Stimulated activated CD4-positive, alpha-beta T cell treated with anti-CD3 and anti-CD28 coated beads, Interleukin-2, amount 100 ng/mL, for 4 hours (primary cell): ENCODE data around the gene GADD45A.
"Not testable (repeated sequence)": the region's sequence is repeated elsewhere in the genome, so short reads cannot be mapped to it uniquely, and the experiment has no call there.

Experiments used
- DNase-seq: peaks from one replicate; pipeline ENCODE4 v3.0.0-alpha.2; 2020; ENCODE audit warnings: low read depth

The GADD45A gene, protein sequence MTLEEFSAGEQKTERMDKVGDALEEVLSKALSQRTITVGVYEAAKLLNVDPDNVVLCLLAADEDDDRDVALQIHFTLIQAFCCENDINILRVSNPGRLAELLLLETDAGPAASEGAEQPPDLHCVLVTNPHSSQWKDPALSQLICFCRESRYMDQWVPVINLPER

GRCh38 chr1:67685067-67685557, at the start of gene GADD45A:
GADD45A (plus strand) TSS chr1:67685201; CDS start chr1:67685495, 294 bp downstream.
- peak; percentile 89 for DNase-seq

- no peak for DNase-seq
Observed at GRCh38 chr1:67636146-67636545, 48.9 kb upstream of the GADD45A start.

DNA sequence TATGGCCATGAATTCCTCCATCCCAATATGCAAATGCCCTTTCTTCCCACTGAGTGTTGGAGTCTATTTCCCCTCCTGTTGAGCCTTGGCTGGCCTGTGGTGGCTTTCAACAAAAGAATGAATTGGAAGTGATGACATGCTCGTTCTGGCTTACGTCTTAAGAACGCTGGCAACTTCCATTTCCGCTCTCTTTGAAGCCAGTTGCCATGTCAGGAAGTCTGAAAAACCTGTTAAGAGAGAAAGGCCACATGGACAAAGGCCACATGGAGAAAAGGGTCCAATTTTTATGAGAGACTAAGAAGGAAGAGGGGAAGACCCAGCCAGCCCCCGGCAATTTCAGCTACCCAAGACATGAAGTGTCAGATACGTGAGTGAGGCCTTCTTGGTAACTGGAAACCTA, 45.6 kb upstream of the GADD45A start:
- no peak for DNase-seq

GRCh38 chr1:67642629-67643028, 42.4 kb upstream of the GADD45A start:
- DNase-seq, result no peak

GRCh38 chr1:67644566-67644965, 40.4 kb upstream of the GADD45A start:
- no peak for DNase-seq

- no peak for DNase-seq
Observed at GRCh38 chr1:67645495-67646144, 39.4 kb upstream of the GADD45A start.

DNA sequence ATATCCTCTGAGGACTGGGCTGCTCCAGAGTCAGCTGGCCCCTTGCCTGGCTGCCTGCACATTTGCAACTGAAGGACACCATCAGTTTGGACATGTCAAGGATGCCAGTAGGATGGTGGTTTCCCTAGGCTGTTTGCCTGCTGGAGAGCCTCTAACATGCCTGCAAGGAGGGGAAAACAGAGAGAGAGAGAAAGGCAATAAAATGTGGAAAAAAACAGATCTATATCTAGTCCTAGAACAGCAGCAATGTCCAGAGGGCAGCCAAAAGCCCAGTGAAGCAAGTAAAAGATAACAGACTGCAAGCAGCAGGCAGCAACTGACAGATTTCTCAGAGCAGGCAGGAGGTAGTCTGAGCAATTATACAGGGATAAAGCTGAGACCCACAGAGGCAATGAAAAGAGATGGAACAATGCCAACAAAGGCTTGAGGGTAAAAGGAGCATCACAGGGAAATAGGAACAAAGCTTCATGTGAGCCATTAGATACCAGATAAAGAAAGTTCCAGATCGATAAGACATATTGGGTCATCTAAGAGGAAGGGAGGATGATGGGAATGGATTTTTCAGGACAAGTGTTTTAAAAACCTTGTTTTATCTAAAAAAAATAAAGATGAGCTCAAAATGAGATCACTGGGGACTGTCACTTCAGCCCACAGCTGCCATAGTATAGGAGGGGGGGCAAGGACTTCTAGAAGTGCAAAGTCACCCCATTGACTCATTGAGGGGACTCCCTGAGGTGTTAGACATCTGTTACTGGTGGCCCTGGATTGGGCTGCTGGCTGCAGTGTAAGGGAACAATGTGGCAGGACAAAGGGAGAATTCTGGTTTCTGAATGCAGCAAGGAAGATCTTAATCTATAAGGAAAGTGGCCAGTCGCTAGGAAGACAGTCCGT, 38.6 kb upstream of the GADD45A start:
- DNase-seq, result no peak

DNA sequence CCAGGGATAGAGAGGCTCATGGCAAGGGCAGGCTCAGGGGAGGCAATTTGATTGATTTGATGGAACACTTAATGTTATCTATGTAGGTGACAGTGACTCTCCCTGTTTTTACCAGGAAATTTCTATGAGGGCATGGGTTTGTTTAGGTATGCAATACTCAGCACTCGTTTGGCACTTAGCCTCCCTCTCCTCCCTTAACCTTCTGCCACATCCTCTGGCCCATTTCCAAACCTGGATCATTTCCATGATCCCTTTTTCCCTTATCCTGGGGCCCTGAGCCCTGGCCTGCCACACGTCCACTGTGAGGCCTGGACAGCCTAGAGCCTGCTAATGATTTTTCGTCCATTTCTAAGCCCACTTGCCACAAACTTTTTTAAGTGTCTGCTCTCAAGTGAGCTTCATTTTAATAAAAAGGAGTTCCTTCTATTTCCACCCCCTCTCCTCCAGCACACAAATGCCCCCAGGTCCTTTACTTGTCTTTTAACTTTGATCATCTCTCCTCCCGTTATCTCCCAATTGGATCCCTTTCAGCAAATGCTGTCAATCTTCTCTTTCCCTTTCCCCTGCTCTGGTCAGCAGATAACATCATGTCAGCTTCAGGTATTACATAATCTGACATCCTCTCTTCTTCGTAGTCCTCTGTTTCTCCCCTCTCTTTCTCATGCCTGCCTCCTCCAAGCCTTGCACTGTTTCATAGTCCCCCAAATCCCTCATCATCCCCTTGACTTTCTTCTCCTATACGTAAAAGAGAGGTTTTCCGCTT, 37.8 kb upstream of the GADD45A start:
- no peak for DNase-seq

DNA sequence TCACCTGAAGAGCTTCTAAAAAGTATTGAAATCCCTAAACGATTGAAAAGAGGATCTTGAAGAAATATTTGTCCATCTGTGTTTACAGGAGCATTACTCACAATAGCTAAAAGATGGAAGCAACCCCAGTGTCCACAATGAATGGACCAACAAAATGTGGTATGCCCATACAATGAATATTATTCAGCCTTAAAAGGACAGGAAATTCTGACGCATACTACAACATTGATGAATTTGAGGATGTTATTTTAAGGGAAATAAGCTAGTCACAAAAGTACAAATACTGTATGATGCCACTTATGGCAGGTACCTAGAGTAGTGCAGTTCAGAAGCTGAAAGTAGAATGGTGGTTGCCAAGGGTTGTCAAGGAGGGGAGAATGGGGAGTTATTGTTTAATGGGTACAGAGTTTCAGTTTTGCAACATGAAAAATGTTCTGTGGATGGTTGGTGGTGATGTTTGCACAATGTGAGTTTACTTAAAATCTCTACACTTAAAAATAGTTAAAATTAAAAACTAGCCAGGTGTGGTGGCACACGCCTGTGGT, 37.1 kb upstream of the GADD45A start:
- DNase-seq, result no peak

DNA sequence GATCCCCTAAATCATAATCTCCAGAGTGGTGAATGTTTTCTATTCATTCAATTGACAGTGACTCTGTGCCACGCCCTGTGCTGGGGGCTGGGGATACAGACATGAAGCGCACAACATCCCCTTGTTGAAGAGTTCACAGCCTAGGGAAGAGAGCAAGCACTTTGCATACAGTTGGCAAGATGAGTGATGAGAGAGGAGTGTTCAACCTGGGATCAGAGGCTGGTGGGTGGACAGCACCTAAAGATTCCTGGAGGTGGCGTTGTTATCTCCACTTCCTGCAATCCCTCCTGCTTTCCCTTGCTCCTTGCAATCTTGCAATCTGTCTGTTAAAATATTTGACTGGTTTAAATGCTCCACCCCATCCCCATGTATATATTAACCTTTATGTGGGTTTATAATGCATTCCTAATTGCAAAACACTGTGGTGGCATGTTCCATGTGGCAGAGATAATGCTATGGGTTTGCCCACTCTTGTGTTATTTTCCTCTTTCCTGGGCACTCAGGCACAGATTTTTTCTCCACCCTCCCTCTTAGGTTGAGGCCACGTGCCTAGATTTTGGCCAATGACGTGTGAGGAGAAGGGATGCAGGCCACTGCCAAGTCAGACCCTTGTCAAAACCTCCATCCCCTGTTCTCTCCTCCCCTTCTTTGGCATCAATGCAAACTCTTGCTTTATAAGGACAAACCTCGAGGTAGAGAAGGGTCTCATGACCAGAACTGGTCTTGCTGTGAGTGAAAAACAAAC, 36.2 kb upstream of the GADD45A start:
- no peak for DNase-seq

- no peak for DNase-seq
Observed at GRCh38 chr1:67650061-67650460, 34.9 kb upstream of the GADD45A start.

- DNase-seq, result no peak
Observed at GRCh38 chr1:67651031-67651430, 34.0 kb upstream of the GADD45A start.

DNA sequence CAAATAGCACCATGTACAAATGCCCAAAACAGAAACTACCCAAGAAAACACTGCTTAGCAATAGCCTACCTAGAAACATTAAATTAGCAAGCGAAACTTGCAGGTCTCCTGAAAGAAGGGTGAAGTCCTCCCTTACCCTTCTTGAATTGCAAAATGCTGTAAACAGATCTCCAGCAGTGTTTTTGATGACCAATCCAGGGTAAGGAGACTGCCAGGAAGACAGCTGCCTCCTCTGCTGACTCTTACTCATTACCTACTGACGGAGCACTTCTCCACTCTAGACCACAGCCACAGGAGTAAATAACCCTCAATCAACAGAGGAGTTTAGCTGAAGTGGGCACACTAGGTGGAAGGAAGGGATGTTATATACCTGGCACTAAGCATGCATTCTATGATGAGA, 32.2 kb upstream of the GADD45A start:
- no peak for DNase-seq

DNA sequence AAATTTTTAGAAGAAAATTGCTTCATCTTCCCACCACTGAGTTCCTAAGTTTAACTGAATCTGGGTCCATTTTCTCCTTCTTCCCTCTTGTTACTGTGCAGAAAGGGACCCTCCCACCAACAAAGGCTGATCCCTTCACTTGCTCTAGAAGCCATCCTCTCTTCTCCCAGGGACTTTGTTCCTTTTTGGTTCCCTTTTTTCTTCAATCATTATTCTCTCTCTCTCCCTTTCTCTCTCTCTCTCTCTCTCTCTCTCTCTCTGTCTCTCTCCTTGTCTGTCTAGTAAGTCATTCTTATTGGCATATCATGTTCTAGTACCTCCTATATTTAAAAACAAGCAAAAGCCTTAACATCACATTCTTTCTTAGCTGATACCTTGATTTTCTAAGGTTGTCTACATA, 31.7 kb upstream of the GADD45A start:
- DNase-seq, result no peak

- no peak for DNase-seq
Observed at GRCh38 chr1:67655581-67655980, 29.4 kb upstream of the GADD45A start.

GRCh38 chr1:67657152-67657551, 27.8 kb upstream of the GADD45A start:
- not testable (repeated sequence) for DNase-seq

GRCh38 chr1:67659229-67659628, 25.8 kb upstream of the GADD45A start:
- DNase-seq, result no peak

GRCh38 chr1:67662884-67663283, 22.1 kb upstream of the GADD45A start:
- no peak for DNase-seq

GRCh38 chr1:67664048-67664447, 21.0 kb upstream of the GADD45A start:
- no peak for DNase-seq

- not testable (repeated sequence) for DNase-seq
Observed at GRCh38 chr1:67665307-67665706, 19.7 kb upstream of the GADD45A start.

- DNase-seq, result no peak
Observed at GRCh38 chr1:67666636-67667035, 18.4 kb upstream of the GADD45A start.
